Measurements from ENCODE around the gene TNFRSF13B. TPM values are rescaled to one million over a fixed set of nuclear protein-coding genes. Genes with fewer than 3 reads are reported as not detected.
A peak's percentile ranks its signal among the peaks of the same experiment; 100 is the strongest.

The TNFRSF13B gene
- total and polyA plus RNA-seq, 2 experiments from 2014 or later, result 0.24 TPM; not detected in 1

GRCh38 chr17:16909472-16910246 is 62.3 kb downstream of the TNFRSF13B start:
- no peak overlapping the region for H3K27ac Mint-ChIP-seq
- no peaks in the 10 kb centered on the region for H3K27me3 ChIP-seq (ENCODE audit: insufficient read depth)
- ATAC-seq, result peak; percentile 41; the same call in 2 of the 3 replicates
- no peaks in the 10 kb centered on the region for H4K20me1 ChIP-seq (replicated peaks; ENCODE audit: insufficient read depth)
- no peaks in the 10 kb centered on the region for H3F3A ChIP-seq (replicated peaks; ENCODE audit: low read depth)
- TF ChIP-seq ETS1 (IDR thresholded peaks at IDR 0.05), result no peak
- TF ChIP-seq JUNB (IDR thresholded peaks at IDR 0.05; ENCODE audit: unreplicated experiment), result no peak
- no peak for TF ChIP-seq CREB1 (CRISPR knock-in tag; IDR thresholded peaks at IDR 0.05; ENCODE audit: low read depth)
- TF ChIP-seq REST (IDR thresholded peaks at IDR 0.05; ENCODE audit: unreplicated experiment), result no peak
- no peak for TF ChIP-seq ZNF331 (CRISPR knock-in tag; IDR thresholded peaks at IDR 0.05; ENCODE audit: low read depth)
- TF ChIP-seq EZH2phosphoT487 (IDR thresholded peaks at IDR 0.05; ENCODE audit: unreplicated experiment), result no peak
- TF ChIP-seq CTCF (conservative IDR thresholded peaks at IDR 0.05; ENCODE audit: low read depth in 2 of 2), result no peak
- no peak for TF ChIP-seq STAT1 (IDR thresholded peaks at IDR 0.05; ENCODE audit: unreplicated experiment)
- no peak for TF ChIP-seq ZNF114 (CRISPR knock-in tag; IDR thresholded peaks at IDR 0.05)
- no peak for TF ChIP-seq EZH2 (IDR thresholded peaks at IDR 0.05; ENCODE audit: low read depth, unreplicated experiment)
- no peak for TF ChIP-seq NANOG (IDR thresholded peaks at IDR 0.05; ENCODE audit: borderline replicate concordance)
- TF ChIP-seq ZNF462 (CRISPR knock-in tag; IDR thresholded peaks at IDR 0.05), result no peak
- TF ChIP-seq POLR2AphosphoS5 (IDR thresholded peaks at IDR 0.05; ENCODE audit: low read depth), result no peak
- H3K4me3 ChIP-seq, result no peak overlapping the region
- H3K4me2 ChIP-seq, result no peak overlapping the region
- no peaks in the 10 kb centered on the region for H3K9me2 ChIP-seq (ENCODE audit: insufficient read depth)
- no peaks in the 10 kb centered on the region for H3K27me3 Mint-ChIP-seq (ENCODE audit: insufficient read depth, low read depth, poor library complexity)
- no peaks in the 10 kb centered on the region; the same call in 2 of the 3 replicates for H3K9me3 Mint-ChIP-seq
- peaks cover 9% of the 10 kb centered on the region for H3K4me1 Mint-ChIP-seq
- no peaks in the 10 kb centered on the region for H3K36me3 ChIP-seq (ENCODE audit: insufficient read depth)
- no peak overlapping the region for H3K4me3 Mint-ChIP-seq
- H3K4me1 ChIP-seq (ENCODE audit: insufficient read depth), result no peaks in the 10 kb centered on the region
- H3K79me2 ChIP-seq (replicated peaks; ENCODE audit: insufficient read depth), result no peaks in the 10 kb centered on the region
- DNase-seq (ENCODE audit: low spot score), result no peak
- H2AFZ ChIP-seq, result peak overlapping the region; percentile 56; the same call in 1 of the 2 replicates
- no peaks in the 10 kb centered on the region; the same call in 2 of the 3 replicates for H3K36me3 Mint-ChIP-seq (ENCODE audit: low read depth)
- H3K27ac ChIP-seq (ENCODE audit: low read depth), result no peak overlapping the region
